HS-27A (cell line): Measurements from ENCODE around the gene WASHC4.
"Not testable (repeated sequence)": the region's sequence is repeated elsewhere in the genome, so short reads cannot be mapped to it uniquely, and the experiment has no call there.

Experiments used
- DNase-seq: peaks from one replicate; pipeline ENCODE4 v3.0.0-alpha.2; 2012; ENCODE audit warnings: low read depth, missing footprints

WASHC4 gene

GRCh38 chr12:105168006-105168405 is 60.5 kb downstream of the WASHC4 start:
- DNase-seq: no peak

GRCh38 chr12:105170139-105170538 is 62.6 kb downstream of the WASHC4 start:
- DNase-seq: no peak

DNA sequence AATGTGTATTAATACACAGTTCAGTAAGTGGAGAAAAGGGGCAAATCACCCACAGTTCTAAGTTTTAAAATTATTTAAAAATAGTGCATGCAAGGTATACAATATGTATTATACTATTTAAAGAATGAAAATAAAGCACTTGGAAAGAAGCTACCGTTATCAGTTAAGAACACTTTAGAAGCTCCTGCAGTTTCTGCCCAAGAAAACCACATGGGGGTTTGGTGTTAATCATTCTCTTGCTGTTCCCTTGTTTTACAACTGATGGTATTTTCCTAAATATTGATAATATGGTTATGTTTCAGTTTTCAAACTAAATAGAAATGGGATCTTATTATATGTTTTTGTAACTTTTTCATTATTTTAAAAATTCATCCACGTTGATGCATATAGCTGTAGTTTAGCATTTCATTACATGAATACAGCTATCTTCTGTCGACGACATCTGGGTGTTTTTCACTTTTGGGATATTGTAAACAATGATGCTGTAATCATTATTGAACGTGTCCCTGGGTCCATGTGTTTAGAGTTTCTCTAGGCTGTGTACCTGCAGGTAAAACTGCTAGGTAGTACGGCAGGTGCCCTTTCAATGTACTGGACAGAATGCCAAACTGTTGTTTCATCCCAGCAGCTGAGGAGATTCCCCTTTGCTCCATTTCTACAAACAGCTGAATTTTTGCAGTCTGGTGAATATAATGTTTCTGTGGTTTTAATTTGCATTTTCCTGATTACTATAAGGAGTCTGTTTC is 64.3 kb downstream of the WASHC4 start:
- no peak for DNase-seq

DNA sequence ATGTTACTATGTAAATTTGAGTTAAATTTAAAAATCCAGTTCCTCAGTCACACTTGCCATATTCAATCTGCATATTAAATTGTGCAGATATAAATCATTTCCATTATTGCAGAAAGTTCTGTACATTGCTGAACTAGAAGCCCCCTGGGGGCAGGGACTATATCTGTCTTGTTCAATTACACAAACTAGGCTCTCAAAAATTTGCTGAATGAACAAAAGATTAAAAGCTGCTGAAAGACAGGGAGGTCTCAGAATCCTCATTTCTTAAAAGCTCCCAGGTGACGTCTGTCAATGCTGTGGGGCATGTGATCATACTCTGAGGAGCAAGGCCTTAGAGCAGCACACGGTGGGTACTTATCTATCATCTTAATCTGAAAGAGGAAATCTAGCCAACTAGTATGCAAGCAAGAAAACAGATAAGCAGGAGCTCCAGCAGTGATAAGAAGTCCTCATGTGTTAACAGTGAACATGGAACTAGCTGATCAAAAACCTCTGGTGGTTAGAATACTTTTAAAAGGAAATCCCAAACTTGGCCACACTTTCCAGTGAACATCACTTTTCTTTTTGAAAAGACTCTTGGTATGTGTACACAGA is 68.0 kb downstream of the WASHC4 start:
- DNase-seq: no peak

- no peak for DNase-seq
These were observed 69.7 kb downstream of the WASHC4 start for GRCh38 chr12:105177208-105177607.

- DNase-seq: not testable (repeated sequence)
These were observed 71.6 kb downstream of the WASHC4 start for GRCh38 chr12:105179114-105179513.

GRCh38 chr12:105183406-105183805 is 75.9 kb downstream of the WASHC4 start:
- not testable (repeated sequence) for DNase-seq

DNA sequence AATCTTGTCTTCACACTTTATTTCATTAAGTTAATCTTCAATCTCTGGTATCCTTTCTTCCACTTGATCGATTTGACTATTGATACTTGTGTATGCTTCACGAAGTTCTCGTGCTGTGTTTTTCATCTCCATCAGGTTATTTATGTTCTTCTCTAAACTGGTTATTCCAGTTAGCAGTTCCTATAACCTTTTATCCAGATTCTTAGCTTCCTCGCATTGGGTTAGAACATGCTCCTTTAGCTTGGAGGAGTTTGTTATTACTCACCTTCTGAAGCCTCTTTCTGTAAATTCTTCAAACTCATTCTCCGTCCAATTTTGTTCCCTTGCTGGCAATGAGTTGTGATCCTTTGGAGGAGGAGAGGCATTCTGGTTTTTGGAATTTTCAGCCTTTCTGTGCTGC is 76.4 kb downstream of the WASHC4 start:
- not testable (repeated sequence) for DNase-seq

DNA sequence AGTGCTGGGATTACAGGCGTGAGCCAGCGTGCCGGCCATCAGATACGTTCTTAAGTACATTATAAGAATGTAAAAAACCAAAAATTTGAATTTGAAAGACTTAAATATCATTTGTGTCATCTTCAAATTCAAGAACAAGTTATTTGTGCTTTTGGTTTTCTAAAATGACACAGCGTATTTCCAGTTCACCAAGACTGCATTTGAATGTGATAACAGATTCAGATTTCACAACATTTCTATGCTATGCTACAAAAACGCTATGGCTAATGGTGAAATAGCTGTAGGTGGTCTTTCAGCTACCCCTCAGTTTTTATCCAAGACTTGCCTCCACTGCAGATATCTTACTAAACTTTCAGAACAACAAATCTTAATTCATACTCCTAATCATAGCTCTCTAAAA is 81.8 kb downstream of the WASHC4 start:
- DNase-seq: no peak

GRCh38 chr12:105190530-105190929 is 83.0 kb downstream of the WASHC4 start:
- DNase-seq: no peak

DNA sequence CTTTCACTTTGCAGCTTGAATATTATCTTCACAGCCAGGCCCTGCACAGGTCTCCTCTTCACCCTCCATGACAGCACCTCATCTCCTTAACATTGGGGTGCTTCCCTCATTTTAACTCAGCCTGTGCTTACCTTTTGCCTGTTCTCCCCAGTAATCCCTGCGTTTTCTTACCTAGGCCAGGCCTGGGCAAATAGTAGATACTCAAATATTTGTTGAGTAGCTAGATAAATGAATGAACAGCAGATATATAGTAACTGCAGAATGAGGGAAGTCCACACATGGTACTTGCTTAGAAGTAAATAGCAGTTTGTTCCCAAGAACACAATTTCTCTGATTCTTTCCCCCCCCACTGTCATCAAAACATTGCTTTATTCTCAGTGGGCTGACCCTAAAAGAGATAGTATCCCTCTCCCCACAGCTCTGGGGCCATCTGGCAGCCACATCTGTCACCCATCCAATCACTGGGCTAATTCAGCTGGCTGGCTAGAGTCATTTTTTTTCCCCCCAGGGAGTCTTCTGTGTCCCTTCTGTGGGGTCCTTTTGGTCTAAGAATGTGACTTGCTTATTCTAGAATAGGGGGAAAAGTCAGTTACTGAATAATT is 85.2 kb downstream of the WASHC4 start:
- DNase-seq: no peak

DNA sequence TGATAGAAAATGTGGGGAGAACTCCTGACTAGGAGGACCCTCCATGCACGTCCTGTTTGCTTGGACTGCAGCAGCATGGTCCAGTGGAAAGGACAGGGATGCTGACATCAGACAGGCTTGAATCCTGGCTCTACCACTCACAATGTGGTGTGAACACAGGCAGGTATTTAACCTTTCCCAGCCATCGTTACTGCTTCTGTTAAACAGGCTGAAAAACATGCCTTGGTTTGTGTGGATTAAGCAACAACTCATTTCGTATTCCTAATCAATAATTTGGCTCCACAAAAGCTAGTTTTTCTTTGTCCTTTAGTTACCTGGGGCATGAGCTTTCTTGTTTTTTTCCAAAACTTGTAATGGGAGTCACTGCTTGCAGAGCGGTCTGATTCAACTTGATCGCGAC is 87.4 kb downstream of the WASHC4 start:
- DNase-seq: no peak

DNA sequence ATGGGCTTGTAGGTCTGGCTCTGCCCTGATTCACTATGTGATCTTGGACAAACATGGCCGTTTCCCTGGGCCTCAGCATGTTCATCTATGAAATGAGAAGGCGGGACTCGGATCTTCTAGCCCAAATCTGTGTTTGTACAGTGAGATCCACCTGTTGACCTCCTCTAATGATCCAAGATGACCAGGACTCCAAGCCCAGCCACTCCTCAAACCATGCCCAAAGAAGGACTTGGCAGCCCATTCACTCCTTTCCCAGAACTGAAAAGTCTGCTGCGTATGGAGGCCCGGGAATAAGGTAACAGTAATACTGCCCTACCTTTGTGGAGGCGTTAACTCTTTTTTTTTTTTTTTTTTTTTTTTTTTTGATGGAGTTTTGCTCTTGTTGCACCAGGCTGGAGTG is 88.6 kb downstream of the WASHC4 start:
- DNase-seq: no peak

DNA sequence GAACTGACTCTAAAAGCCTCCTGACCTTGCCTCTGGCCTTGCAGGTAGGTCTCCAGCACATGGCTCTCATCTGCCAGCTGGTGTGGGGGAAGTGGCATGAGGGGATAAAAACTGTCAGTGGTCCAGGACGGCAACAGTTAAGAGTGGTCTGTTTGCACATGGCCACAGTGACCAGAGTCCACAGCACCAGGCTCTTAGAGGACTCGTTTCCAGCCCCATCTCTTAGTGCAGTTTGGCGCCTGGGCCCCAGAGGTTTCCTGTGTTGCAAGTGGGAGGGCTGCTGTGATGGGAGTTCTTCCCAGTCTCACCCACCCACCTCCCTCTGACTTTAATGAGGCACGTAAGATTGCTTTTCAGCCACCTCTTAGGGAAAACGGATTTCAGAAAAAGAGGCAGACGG is 91.4 kb downstream of the WASHC4 start:
- no peak for DNase-seq

DNA sequence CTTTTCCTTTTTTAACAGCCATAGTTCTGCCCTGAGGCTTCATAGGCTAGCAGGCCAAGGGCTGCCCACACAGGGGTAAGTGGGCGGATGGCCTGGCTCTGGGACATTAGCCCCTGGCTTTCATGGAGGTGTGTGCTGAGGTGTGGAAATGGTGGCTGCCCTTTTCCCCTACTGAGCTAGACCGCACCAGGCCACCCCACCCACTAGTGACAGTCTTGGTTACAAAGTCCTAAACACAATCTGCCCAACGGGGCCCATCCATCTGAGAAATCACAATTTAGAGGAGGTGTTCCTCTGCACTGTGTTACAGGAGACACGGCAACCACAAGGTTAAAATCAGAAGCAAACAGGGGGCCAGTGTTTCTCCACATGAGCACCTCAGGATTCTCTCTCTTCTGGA is 92.9 kb downstream of the WASHC4 start:
- no peak for DNase-seq

DNA sequence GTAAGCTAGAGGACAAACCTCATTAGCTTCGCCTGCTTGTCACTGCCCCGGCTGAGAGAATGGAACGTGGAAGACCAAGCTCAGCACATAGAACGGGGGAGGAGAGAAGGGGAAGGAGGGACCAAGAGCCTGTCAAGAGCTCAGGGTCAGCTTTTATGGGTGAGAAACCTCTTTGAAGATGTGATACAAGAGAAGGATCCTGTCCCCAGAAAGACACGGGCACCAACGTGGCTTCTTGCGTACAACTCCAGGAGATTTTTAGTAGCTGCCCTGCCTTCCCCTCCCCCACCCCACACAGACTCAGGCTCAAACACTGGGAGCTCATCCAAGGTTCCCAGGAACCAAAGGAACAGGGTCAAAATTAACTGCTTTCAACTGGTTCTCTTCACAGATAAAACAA is 93.8 kb downstream of the WASHC4 start:
- no peak for DNase-seq

GRCh38 chr12:105202202-105202601 is 94.7 kb downstream of the WASHC4 start:
- no peak for DNase-seq

DNA sequence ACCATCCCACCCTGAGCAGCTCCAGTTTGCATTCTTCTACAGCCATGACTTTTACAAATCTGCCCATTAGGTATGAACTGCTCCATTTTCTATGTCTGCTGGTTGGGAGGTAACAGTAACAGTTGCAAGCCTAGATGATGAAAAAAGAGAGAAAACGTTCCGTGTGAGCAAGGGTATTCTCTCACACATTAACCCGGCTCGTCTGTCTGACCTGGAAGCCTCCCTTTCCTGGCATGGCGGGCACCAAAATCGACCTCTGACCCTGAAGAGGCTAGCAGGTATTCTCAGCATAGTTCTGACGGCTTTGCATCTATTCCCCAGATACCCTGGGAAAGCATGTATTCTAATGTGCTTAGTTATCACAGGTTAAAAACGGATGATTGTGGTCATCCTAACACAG is 96.6 kb downstream of the WASHC4 start:
- DNase-seq: no peak

GRCh38 chr12:105204916-105205315 is 97.4 kb downstream of the WASHC4 start:
- no peak for DNase-seq

- no peak for DNase-seq
These were observed 98.0 kb downstream of the WASHC4 start for GRCh38 chr12:105205322-105206048.

DNA sequence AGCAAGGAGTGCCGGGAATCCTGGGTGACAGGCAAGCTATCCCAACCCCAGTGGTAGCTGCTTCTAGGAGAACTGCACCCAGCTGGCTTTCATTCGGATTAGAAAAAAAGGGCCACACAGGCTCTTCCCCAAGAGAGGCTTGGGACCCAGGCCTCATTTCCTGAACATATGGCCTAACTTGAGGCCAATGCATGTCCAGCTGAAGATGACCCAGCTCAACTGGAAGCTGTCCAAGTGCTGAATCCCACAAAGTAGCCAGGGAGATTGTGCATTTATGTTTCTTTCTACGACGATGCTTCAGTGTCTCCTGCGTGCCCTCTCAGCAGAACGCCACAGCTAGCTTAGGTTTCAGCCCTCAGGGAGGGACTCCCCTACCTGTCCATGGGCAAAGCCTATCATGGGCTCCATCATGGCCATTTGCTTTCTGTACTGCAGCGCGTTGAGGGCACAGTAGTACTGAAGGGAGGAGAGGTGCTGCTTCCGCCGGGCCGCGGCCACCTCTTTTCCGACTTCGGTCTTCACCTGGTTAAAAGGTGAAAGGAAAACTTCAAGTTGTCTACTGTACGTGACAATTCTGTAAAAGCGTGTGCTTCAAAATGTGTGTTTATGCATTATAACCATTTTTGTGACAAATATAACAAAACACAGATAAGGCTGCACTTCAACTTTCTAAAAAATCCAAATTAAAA is 99.3 kb downstream of the WASHC4 start:
- DNase-seq: no peak

GRCh38 chr12:105209091-105209490 is 101.6 kb downstream of the WASHC4 start:
- DNase-seq: no peak
